NCI-H1105 treated with DMSO at 0.1 percent for 48 hours (cell line): Measurements from ENCODE around the gene PGC.
A peak's percentile ranks its signal among the peaks of the same experiment; 100 is the strongest.

Experiments
- DNase-seq: peaks from one replicate; lab custom pipeline; 2025; lab: John Stamatoyannopoulos, UW

The PGC gene

GRCh38 chr6:41730531-41731436 is 16.4 kb downstream of the PGC start:
- no peak for DNase-seq

- no peak for DNase-seq
Observed at GRCh38 chr6:41729624-41730023, 17.6 kb downstream of the PGC start.

GRCh38 chr6:41728954-41729353 is 18.2 kb downstream of the PGC start:
- DNase-seq, result no peak

GRCh38 chr6:41728073-41728936 is 18.9 kb downstream of the PGC start:
- DNase-seq, result peak; percentile 67

- no peak for DNase-seq
Observed at GRCh38 chr6:41727705-41728072, 19.5 kb downstream of the PGC start.

- no peak for DNase-seq
Observed at GRCh38 chr6:41726876-41727275, 20.3 kb downstream of the PGC start.

GRCh38 chr6:41724586-41725501 is 22.4 kb downstream of the PGC start:
- no peak for DNase-seq

- DNase-seq, result no peak
Observed at GRCh38 chr6:41724228-41724580, 23.0 kb downstream of the PGC start.

GRCh38 chr6:41723530-41724227 is 23.5 kb downstream of the PGC start:
- DNase-seq, result no peak

- DNase-seq, result no peak
Observed at GRCh38 chr6:41722969-41723529, 24.1 kb downstream of the PGC start.

- DNase-seq, result no peak
Observed at GRCh38 chr6:41721414-41721813, 25.8 kb downstream of the PGC start.

GRCh38 chr6:41720783-41721182 is 26.4 kb downstream of the PGC start:
- DNase-seq, result no peak

- no peak for DNase-seq
Observed at GRCh38 chr6:41720262-41720620, 27.0 kb downstream of the PGC start.

- no peak for DNase-seq
Observed at GRCh38 chr6:41719436-41720261, 27.5 kb downstream of the PGC start.

- DNase-seq, result no peak
Observed at GRCh38 chr6:41718828-41719227, 28.4 kb downstream of the PGC start.

- DNase-seq, result no peak
Observed at GRCh38 chr6:41717392-41717736, 29.8 kb downstream of the PGC start.

- no peak for DNase-seq
Observed at GRCh38 chr6:41716516-41717391, 30.4 kb downstream of the PGC start.

- DNase-seq, result no peak
Observed at GRCh38 chr6:41715795-41716515, 31.2 kb downstream of the PGC start.
